ENCODE results near the gene SIMC1. TPM values are rescaled to one million over a fixed set of nuclear protein-coding genes. Genes with fewer than 3 reads are reported as not detected.

The SIMC1 gene
- total and polyA plus RNA-seq, 2 donors (not counting 1 experiment from before 2014, with no cell fraction given), result 20.6 to 63.8 TPM

GRCh38 chr5:176381423-176381822, 143.2 kb downstream of the SIMC1 start:
- Histone ChIP-seq H3K4me3 (ENCODE audit: control extremely low read depth in 1 of 5, extremely low read depth in 1 of 5, insufficient read depth in 1 of 5, low read depth in 2 of 5, low read length in 4 of 5) (no peak overlapping the region), H3K36me3 (replicated peaks in 1 of 2; ENCODE audit: control extremely low read depth in 1 of 2, control insufficient read depth in 1 of 2, extremely low read depth in 1 of 2, insufficient read depth in 2 of 2, low read length in 1 of 2) (peaks cover 5 to 50% of the 10 kb centered on the region in 2 experiments), H3K9me3 (ENCODE audit: control extremely low read depth in 1 of 3, control insufficient read depth in 2 of 3, insufficient read depth in 1 of 3, low read length in 2 of 3) (no peaks in the 10 kb centered on the region), H3K9ac (ENCODE audit: low read length) (no peak overlapping the region), H3K27ac (ENCODE audit: low read length in 2 of 2) (no peak overlapping the region), H2AFZ (ENCODE audit: insufficient read depth, low read depth, low read length, poor library complexity, severe bottlenecking) (no peak overlapping the region), H3K4me1 (ENCODE audit: control insufficient read depth in 2 of 2, insufficient read depth in 2 of 2, low read length in 2 of 2) (peaks cover 8% of the 10 kb centered on the region in 2 donors), H3K4me2 (replicated peaks; ENCODE audit: low read depth, low read length, poor library complexity, severe bottlenecking) (no peak overlapping the region), H3K79me2 (ENCODE audit: control insufficient read depth, insufficient read depth, low read length) (peaks cover 14% of the 10 kb centered on the region), H3K27me3 (replicated peaks in 1 of 4; ENCODE audit: control extremely low read depth in 1 of 4, control insufficient read depth in 3 of 4, insufficient read depth in 4 of 4, low read length in 3 of 4) (no peaks in the 10 kb centered on the region), H4K20me1 (ENCODE audit: control insufficient read depth, insufficient read depth, low read length, poor library complexity, severe bottlenecking) (peaks cover 9% of the 10 kb centered on the region)
- no peak overlapping the region for H3K27ac Mint-ChIP-seq
- POLR2A ChIA-PET, result no interaction called here
- DNase-seq (no peak), ATAC-seq (ENCODE audit: low read depth) (no peak)
- H3K27me3 Mint-ChIP-seq, result no peaks in the 10 kb centered on the region
- no peak overlapping the region for H3K4me3 Mint-ChIP-seq
- WGBS (ENCODE audit: insufficient coverage), result 94% methylated on average over 3 of the region's 3 CpGs
- intact Hi-C loops (cut with micrococcal nuclease), result loop anchor here (10.0 kb wide), 1 partner anchor 147 kb away; the partner anchor contains the start of gene SIMC1
- CTCF ChIA-PET, result interaction anchor here (0.7 kb wide), 1 partner anchor 11 kb away, joined by 6 read pairs; no protein-coding TSS in a partner anchor
- H3K9me3 Mint-ChIP-seq (ENCODE audit: insufficient read depth), result no peaks in the 10 kb centered on the region
- TF ChIP-seq EZH2 (IDR thresholded peaks at IDR 0.05; ENCODE audit: borderline replicate concordance, insufficient read depth, low read depth, low read length, poor library complexity, severe bottlenecking), result no peak
- TF ChIP-seq, protein P1, sequence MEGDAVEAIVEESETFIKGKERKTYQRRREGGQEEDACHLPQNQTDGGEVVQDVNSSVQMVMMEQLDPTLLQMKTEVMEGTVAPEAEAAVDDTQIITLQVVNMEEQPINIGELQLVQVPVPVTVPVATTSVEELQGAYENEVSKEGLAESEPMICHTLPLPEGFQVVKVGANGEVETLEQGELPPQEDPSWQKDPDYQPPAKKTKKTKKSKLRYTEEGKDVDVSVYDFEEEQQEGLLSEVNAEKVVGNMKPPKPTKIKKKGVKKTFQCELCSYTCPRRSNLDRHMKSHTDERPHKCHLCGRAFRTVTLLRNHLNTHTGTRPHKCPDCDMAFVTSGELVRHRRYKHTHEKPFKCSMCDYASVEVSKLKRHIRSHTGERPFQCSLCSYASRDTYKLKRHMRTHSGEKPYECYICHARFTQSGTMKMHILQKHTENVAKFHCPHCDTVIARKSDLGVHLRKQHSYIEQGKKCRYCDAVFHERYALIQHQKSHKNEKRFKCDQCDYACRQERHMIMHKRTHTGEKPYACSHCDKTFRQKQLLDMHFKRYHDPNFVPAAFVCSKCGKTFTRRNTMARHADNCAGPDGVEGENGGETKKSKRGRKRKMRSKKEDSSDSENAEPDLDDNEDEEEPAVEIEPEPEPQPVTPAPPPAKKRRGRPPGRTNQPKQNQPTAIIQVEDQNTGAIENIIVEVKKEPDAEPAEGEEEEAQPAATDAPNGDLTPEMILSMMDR (IDR thresholded peaks at IDR 0.05), result no peak
- peaks cover 13% of the 10 kb centered on the region for H3K4me1 Mint-ChIP-seq

- ChIA-PET POLR2A (interaction anchor here (0.8 kb wide), 1 partner anchor 20 kb away, joined by 4 read pairs; no protein-coding TSS in a partner anchor), CTCF (no interaction called here)
- TF ChIP-seq, protein P1 (IDR thresholded peaks at IDR 0.05), result no peak
- TF ChIP-seq EZH2 (IDR thresholded peaks at IDR 0.05; ENCODE audit: borderline replicate concordance, insufficient read depth, low read depth, low read length, poor library complexity, severe bottlenecking), result no peak
These were observed 143.8 kb downstream of the SIMC1 start for GRCh38 chr5:176381979-176382378.

More at GRCh38 chr5:176381979-176382378, 143.8 kb downstream of the SIMC1 start:
- peaks cover 19% of the 10 kb centered on the region for H3K79me2 ChIP-seq (ENCODE audit: control insufficient read depth, insufficient read depth, low read length)
- Mint-ChIP-seq H3K9me3 (ENCODE audit: insufficient read depth) (no peaks in the 10 kb centered on the region), H3K4me3 (no peak overlapping the region), H3K27ac (no peak overlapping the region), H3K27me3 (no peaks in the 10 kb centered on the region), H3K4me1 (peaks cover 16% of the 10 kb centered on the region)
- ATAC-seq (ENCODE audit: low read depth) (no peak), DNase-seq (no peak)
- WGBS (ENCODE audit: insufficient coverage), result 87% methylated on average over 3 of the region's 3 CpGs
- H3K4me2 ChIP-seq (replicated peaks; ENCODE audit: low read depth, low read length, poor library complexity, severe bottlenecking), result no peak overlapping the region
- H3K27me3 ChIP-seq (replicated peaks in 1 of 4; ENCODE audit: control extremely low read depth in 1 of 4, control insufficient read depth in 3 of 4, insufficient read depth in 4 of 4, low read length in 3 of 4), result no peaks in the 10 kb centered on the region
- H2AFZ ChIP-seq (ENCODE audit: insufficient read depth, low read depth, low read length, poor library complexity, severe bottlenecking), result no peak overlapping the region
- no peak overlapping the region for H3K4me3 ChIP-seq (ENCODE audit: control extremely low read depth in 1 of 5, extremely low read depth in 1 of 5, insufficient read depth in 1 of 5, low read depth in 2 of 5, low read length in 4 of 5)
- H3K4me1 ChIP-seq (ENCODE audit: control insufficient read depth in 2 of 2, insufficient read depth in 2 of 2, low read length in 2 of 2), result peaks cover 12 to 13% of the 10 kb centered on the region in 2 donors
- no peak overlapping the region for H3K27ac ChIP-seq (ENCODE audit: low read length in 2 of 2)
- intact Hi-C loops (cut with micrococcal nuclease), result loop anchor here (10.0 kb wide), 1 partner anchor 147 kb away; the partner anchor contains the start of gene SIMC1
- H3K9me3 ChIP-seq (ENCODE audit: control extremely low read depth in 1 of 3, control insufficient read depth in 2 of 3, insufficient read depth in 1 of 3, low read length in 2 of 3), result no peaks in the 10 kb centered on the region
- peaks cover 9% of the 10 kb centered on the region for H4K20me1 ChIP-seq (ENCODE audit: control insufficient read depth, insufficient read depth, low read length, poor library complexity, severe bottlenecking)
- no peak overlapping the region for H3K9ac ChIP-seq (ENCODE audit: low read length)
- H3K36me3 ChIP-seq (replicated peaks in 1 of 2; ENCODE audit: control extremely low read depth in 1 of 2, control insufficient read depth in 1 of 2, extremely low read depth in 1 of 2, insufficient read depth in 2 of 2, low read length in 1 of 2), result peaks cover 5 to 56% of the 10 kb centered on the region in 2 experiments
